HG03432 (cell line): ENCODE measurements around the gene COA6.
A peak's percentile ranks its signal among the peaks of the same experiment; 100 is the strongest.

ENCODE experiments used
- ATAC-seq: cut with Tn5 transposase; IDR thresholded peaks from one replicate; pipeline ENCODE4 v1.9.1; 2021; ENCODE audit warnings: mild to moderate bottlenecking, moderate library complexity; ENCODE audit not compliant: unreplicated experiment

COA6 gene

DNA sequence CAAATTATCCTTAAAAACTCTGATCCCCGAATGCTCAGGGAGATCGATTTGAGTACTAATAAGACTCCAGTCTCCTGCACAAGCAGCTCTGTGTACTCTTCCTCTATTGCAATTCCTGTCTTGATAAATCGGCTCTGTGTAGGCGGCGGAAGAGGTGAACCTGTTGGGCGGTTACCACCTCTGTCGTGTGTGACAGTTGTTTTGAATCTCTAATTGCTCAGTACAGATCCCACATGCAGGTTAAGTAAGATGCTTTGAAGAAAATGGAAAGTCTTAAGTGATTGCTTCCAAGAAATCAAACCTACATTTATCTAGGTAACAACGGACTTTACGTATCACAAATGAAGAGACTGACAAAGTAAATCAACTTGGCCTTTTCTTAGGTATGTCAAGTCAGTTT lies 35.5 kb downstream of the COA6 start:
- no peak for ATAC-seq

DNA sequence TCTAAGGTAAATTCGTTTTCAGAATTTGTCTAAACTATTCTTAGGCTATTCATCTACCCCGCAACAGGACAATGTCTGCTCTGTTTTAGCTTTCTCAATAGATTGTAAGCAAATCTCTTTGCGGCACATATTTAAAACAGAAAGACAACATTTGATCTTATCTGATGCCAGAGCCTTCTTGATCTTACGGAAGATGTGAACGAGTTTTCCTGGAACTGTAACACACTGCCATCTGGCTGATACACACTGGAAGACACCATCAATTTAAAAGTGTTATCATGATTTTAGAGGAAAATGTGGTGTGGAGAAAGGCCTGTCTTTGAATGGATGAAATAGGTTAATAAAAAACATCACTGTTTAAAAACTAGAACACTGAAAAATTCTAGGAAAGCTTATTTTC lies 36.1 kb downstream of the COA6 start:
- no peak for ATAC-seq

DNA sequence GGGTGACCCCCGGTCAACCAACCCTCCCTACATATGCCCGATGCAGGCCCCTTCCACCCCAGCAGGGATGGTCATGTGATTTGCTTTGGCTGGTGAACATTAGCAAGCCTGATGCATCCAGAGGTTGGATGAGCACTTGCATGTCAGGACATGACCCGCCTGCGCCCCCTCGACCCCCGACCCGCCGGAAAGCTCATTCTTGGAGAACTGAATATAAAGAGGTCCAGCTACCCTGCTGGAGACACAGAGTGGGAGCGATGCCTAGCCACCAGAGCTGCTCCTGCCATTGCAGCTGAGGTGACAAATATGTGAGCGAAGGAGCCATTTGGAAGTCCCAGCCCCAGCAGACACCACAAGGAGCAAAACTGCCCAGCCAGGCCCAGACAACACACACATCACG lies 39.6 kb downstream of the COA6 start:
- no peak for ATAC-seq

DNA sequence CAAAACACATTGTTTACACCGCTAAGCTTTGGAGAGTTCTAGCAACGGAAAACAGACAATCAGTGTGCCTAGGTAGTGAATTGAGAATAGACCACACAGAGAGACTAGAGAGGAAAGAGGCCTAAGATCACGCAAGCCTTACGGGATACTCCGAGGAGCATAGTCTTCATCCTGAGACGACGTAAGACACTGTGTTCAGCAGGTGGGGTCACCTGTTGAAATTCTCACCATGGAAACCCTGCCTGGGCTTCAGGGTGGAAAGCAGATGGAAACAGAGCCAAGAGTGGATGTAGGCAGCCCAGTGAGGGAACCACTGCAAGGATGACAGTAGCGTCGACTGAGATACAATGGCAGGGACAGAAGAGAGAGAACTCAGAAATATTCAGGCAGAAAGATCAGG lies 40.2 kb downstream of the COA6 start:
- no peak for ATAC-seq

DNA sequence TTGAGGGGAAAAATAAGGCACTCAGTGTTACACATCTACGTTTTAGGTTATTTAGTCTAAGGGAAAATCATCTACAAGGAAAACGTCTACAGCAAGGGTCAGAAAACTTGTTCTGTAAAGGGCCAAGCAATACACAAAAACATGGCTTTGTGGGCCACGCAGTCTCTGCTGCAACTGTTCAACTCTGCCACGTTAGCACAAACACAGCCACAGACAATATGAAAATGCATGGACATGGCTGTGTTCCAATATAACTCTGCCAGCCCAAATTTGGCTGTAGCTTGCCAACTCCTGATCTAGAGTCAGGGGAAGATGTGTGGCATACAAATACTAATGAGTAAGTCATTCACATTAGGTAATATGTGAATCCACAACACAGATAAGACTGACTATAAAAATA lies 40.7 kb downstream of the COA6 start:
- ATAC-seq = no peak

DNA sequence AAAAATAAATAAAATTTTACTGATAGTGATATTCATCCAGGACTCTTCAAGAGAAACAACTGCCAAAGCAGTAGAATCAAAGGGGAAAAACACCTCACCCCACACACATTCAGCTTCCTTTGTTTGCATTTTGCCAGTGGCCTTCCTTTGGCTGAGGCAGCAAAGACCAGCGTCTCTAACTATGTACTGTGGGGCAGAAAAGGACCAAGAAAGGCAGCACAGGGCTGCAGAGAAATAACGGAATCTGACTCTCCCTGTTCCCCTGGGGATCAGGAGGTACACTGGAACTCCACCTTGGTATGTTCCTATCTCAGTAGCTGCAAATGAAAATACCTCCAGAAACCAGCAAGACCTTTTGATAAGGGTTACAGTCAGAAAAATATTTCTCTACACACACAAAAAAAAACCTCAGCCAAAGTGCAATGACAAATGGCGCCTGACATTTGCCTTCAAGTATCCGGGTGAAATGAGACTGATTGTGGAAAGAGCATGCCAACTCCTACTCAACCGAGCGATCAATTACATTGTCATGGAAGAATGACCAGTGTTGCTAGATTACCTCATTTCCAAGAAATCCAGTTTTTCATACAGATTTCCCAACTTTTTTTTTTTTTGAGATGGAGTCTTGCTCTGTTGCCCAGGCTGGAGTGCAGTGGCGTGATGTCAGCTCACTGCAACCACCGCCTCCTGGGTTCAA lies 54.8 kb downstream of the COA6 start:
- ATAC-seq = no peak

DNA sequence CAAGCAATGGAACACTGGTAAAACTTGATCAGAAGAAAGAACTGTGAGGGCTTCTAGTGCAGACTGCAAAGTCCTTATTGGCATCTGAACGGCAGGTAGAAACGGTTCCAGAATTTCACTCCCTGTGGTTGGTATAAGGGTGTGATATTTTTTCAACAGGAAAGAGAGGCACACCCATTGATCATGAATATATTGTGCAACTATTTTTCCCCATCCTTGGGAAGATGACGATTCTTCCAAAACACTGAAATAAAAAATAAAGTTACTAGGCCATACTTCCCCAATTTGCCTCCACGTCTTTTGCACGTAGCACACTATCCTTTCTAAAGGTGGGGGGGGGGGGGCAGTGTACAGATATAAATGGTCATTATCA lies 56.2 kb downstream of the COA6 start:
- no peak for ATAC-seq

DNA sequence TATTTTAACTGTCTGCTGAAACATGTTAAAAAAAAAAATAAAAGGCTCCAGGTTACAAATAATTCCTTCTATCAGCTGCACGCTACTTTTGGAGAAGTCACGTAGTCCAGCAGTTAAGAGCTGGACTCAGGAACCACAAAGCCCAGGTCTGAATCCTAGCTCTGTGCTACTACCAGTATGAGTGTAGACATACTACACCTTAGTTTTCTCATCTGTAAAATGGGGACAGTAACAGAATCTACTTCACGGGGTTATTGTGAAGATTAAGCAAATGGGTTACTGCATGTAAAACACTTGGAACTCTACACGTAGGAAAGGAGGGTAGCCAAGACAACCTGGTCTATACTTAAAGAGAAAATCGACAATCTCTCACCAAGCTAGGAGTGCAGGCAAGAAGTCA lies 57.4 kb downstream of the COA6 start:
- no peak for ATAC-seq

DNA sequence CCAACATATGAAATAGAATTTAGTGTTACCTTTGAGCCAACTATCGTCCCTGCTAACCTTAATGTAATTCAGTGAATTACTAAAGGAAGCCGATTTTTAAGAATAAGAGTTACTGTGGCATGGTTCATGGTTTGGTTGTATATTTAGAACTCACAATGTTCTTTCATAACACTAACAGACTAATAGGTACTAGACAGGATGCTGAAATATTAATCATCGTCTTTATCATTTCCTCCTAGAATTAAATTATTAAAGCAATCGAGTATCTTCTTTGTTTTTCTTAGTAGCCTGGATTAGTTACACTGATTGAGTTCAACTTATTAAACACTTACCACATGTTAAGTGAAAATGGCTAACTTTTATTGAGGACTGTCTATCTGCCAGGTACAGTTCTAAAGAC lies 58.0 kb downstream of the COA6 start:
- no peak for ATAC-seq

DNA sequence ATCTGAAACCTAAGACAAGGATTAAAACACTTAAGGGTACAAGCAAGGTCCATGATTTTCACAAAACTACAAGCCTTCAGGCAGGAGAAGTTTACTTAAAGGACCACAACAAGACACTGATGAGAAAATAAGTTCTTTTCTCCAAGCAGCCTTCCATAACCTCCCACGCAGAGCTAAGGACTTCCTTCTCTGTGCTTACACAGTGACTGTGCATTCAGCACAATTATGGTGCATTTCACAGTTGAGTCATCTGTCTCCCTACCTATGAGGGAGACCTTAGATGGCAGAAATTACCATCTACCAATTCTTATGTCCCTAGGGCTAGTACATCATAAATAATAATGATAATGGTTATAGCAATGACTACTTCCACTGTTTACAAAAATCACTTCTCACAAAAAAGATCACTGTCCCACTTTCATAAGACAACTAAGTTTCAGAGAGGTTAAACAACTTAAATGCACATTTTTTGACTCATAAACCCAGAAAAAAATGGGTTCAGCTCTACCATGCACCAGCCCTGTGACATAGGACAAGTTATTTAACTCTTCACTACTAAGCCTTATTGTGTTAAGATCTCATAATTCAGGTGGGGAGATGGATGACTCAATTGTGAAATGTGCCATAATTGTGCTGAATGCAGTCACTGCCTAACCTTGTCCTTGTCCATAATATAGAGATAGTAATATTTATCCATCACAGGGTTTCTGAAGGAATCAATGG lies 60.5 kb downstream of the COA6 start:
- peak; percentile 88 for ATAC-seq
